HepG2 (cell line): ENCODE measurements around the gene TMEM238. TPM values are rescaled to one million over a fixed set of nuclear protein-coding genes. Genes with fewer than 3 reads are reported as not detected.

Experiments used
- ATAC-seq: fragments of 200-7000 bp; cut with Tn5 transposase; 3 replicates; pipeline ENCODE4 v1.9.1; 2020; ENCODE audit warnings: mild to moderate bottlenecking, moderate library complexity
- BruUV-seq: library from RNA; stranded (reverse); fragments of 400-500 nt; replicated peaks from 2 replicates; lab custom pipeline; 2021; lab: Mats Ljungman, UMichigan
- CTCF ChIA-PET: fragments of 300-600 bp; formaldehyde crosslinking; extraction: SDS; loops from one replicate; lab custom pipeline; 2021; ENCODE audit warnings: low total read pairs, inconsistent platforms, low intra/inter-chr PET ratio; lab: Yijun Ruan, JAX
- POLR2A ChIA-PET: fragments of 350-600 bp; sonication (Branson Sonifier 250); formaldehyde crosslinking; loops from one replicate; lab custom pipeline; 2020; ENCODE audit warnings: antibody characterized with exemption, inconsistent platforms; lab: Yijun Ruan, JAX
- DNase-seq: peaks from one replicate; pipeline ENCODE4 v3.0.0-alpha.2; 2015; ENCODE audit warnings: low spot score
- FAIRE-seq: peaks from 3 replicates; lab custom pipeline; 2011; peaks lifted over from hg19 to GRCh38; lab: Jason Lieb, UNC
- H2AFZ ChIP-seq: one replicate; pipeline ENCODE4 v1.6.1; 2011; ENCODE audit warnings: low read length, inconsistent platforms
- H3K27ac ChIP-seq: fragments of 300-600 bp; 3 replicates; pipeline ENCODE4 v1.8.0; 2011; ENCODE audit warnings: mixed run types, mild to moderate bottlenecking, mixed read lengths, low read length, inconsistent platforms; ENCODE audit not compliant: insufficient read depth; ENCODE audit errors: extremely low read length
- H3K27me3 ChIP-seq, 2 experiments: fragments of 200-600 bp in 1 of 2; 2 replicates in 1 of 2; 3 replicates in 1 of 2; pipeline versions ENCODE4 v1.6.0 to v1.8.0; 2011; ENCODE audit warnings: low read length in 2 of 2, mild to moderate bottlenecking in 2 of 2, moderate library complexity in 2 of 2, inconsistent platforms in 1 of 2; ENCODE audit not compliant: insufficient read depth in 2 of 2, control insufficient read depth in 1 of 2
- H3K36me3 ChIP-seq, 2 experiments: fragments of 200-600 bp in 1 of 2; replicated peaks in 1 of 2; 2 replicates in 1 of 2; 3 replicates in 1 of 2; pipeline versions ENCODE4 v1.5.1 to v1.8.0; 2011; ENCODE audit warnings: low read length in 2 of 2, inconsistent platforms in 1 of 2; ENCODE audit not compliant: insufficient read depth in 2 of 2, control insufficient read depth in 1 of 2
- H3K4me1 ChIP-seq: 2 replicates; pipeline ENCODE4 v1.5.1; 2012; ENCODE audit warnings: low read length, inconsistent platforms; ENCODE audit not compliant: insufficient read depth
- H3K4me2 ChIP-seq: 2 replicates; pipeline ENCODE4 v1.6.0; 2011; ENCODE audit warnings: low read depth, low read length, inconsistent platforms
- H3K4me3 ChIP-seq, 3 experiments: fragments of 200-600 bp in 1 of 3; sonication (generic), shearing (Covaris generic) in 1 of 3; replicated peaks in 1 of 3; 2 replicates each; pipeline ENCODE4 v1.5.1; 2011 to 2016; ENCODE audit warnings: low read length in 3 of 3, inconsistent platforms in 2 of 3, low read depth in 2 of 3, mild to moderate bottlenecking in 2 of 3, control low read depth in 1 of 3, mixed read lengths in 1 of 3; ENCODE audit not compliant: insufficient read depth in 1 of 3
- H3K79me2 ChIP-seq: one replicate; pipeline ENCODE4 v1.6.1; 2011; ENCODE audit warnings: low read length, inconsistent platforms; ENCODE audit not compliant: insufficient read depth
- H3K9ac ChIP-seq: 2 replicates; pipeline ENCODE4 v1.6.0; 2011; ENCODE audit warnings: mild to moderate bottlenecking, low read depth, low read length, inconsistent platforms; ENCODE audit not compliant: insufficient read depth
- H3K9me3 ChIP-seq: 2 replicates; pipeline ENCODE4 v1.5.1; 2012; ENCODE audit warnings: mild to moderate bottlenecking, low read length
- H4K20me1 ChIP-seq: 2 replicates; pipeline ENCODE4 v1.6.0; 2011; ENCODE audit warnings: inconsistent platforms, mild to moderate bottlenecking, low read length, moderate library complexity; ENCODE audit not compliant: insufficient read depth
- CBX1 ChIP-seq: IDR thresholded peaks from one replicate; pipeline ENCODE4 v1.6.1; 2016; ENCODE audit warnings: antibody characterized with exemption, low read depth
- GFI1 ChIP-seq: sonication (generic); formaldehyde crosslinking; IDR thresholded peaks from 2 replicates; pipeline ENCODE4 v1.5.0; 2020; ENCODE audit warnings: missing genetic modification reagents, mild to moderate bottlenecking, borderline replicate concordance
- HNF1A ChIP-seq, 2 experiments: sonication (generic) in 1 of 2; formaldehyde crosslinking in 1 of 2; IDR thresholded peaks; 2 replicates each; pipeline versions ENCODE4 v1.4.0 to v1.6.1; 2016 to 2020; ENCODE audit warnings: borderline replicate concordance in 1 of 2, low read depth in 1 of 2, mild to moderate bottlenecking in 1 of 2, missing genetic modification reagents in 1 of 2
- MTF1 ChIP-seq: sonication (generic); formaldehyde crosslinking; IDR thresholded peaks from 2 replicates; pipeline ENCODE4 v1.5.0; 2020; ENCODE audit warnings: missing genetic modification reagents
- ZNF12 ChIP-seq: sonication (generic); formaldehyde crosslinking; IDR thresholded peaks from 2 replicates; pipeline ENCODE4 v1.5.0; 2020; ENCODE audit warnings: missing genetic modification reagents
- ZNF205 ChIP-seq: IDR thresholded peaks from 2 replicates; pipeline ENCODE4 v1.6.1; 2018; ENCODE audit warnings: missing biosample characterization, missing genetic modification reagents
- WGBS: methylation state at CpG from one replicate; pipeline ENCODE4 v1.1.6; 2017; ENCODE audit warnings: low lambda C conversion rate; 5-methylcytosine and 5-hydroxymethylcytosine counted together
- in situ Hi-C: cut with HindIII; loops from 2 replicates; pipeline ENCODE4 v1.10.0; 2017; ENCODE audit warnings: low pct_unique_long_range_greater_than_20kb; ENCODE audit not compliant: extremely low pct_ligation_motif_present
- intact Hi-C: fragments of 100-400 bp; cut with micrococcal nuclease; formaldehyde crosslinking; loops from one replicate; pipeline ENCODE4 v1.10.0; 2022; ENCODE audit not compliant: unreplicated experiment
- polyA plus RNA-seq, 8 experiments: library from polyadenylated mRNA; depleted of rRNA in 3 of 8; stranded (reverse) in 7 of 8; unstranded in 1 of 8; fragments of >200 nt; fragmentation: Illumina TruSeq in 4 of 8; extraction: Trizol in 4 of 8; gene quantifications; 2 replicates each; pipeline versions ENCODE4 v1.2.1 to v1.2.3, GENCODE V29; 2011 to 2016; ENCODE audit warnings: low read depth in 4 of 8, missing spikeins in 1 of 8, mixed read lengths in 1 of 8; ENCODE audit not compliant: insufficient read depth in 1 of 8
- total RNA-seq, 5 experiments: library from RNA; depleted of rRNA; stranded (reverse); fragments of >200 nt; fragmentation: Illumina TruSeq; extraction: Trizol; gene quantifications; 2 replicates each; pipeline ENCODE4 v1.2.3, GENCODE V29; 2016; ENCODE audit warnings: low read depth in 1 of 5

The TMEM238 gene
- total and polyA plus RNA-seq, 2 of the 13 experiments (the other 11 are each of a cell fraction or from before 2014, with no cell fraction given): not detected

GRCh38 chr19:55424518-55424917, 40.4 kb upstream of the TMEM238 start:
- Histone ChIP-seq H3K27me3 (peaks cover 0 to 26% of the 10 kb centered on the region in 2 experiments; a peak in 1 of 5 replicates), H3K4me2 (no peak overlapping the region), H3K9ac (no peak overlapping the region), H3K4me3 (no peak overlapping the region), H4K20me1 (no peaks in the 10 kb centered on the region), H3K4me1 (no peaks in the 10 kb centered on the region), H3K79me2 (no peaks in the 10 kb centered on the region)
- in situ Hi-C loops: no loop called here
- no TSS peak for BruUV-seq
- 0% methylated on average over 1 of the region's 3 CpGs for WGBS
- FAIRE-seq: no peak
- TF ChIP-seq MTF1 (CRISPR knock-in tag): no peak
- no peak for TF ChIP-seq ZNF205
- peak; percentile 97 for TF ChIP-seq ZNF12 (CRISPR knock-in tag)
- TF ChIP-seq GFI1 (CRISPR knock-in tag): no peak
- no peak for TF ChIP-seq HNF1A (IDR thresholded peaks at IDR 0.05; ENCODE audit: low read depth)
- TF ChIP-seq HNF1A (CRISPR knock-in tag; IDR thresholded peaks at IDR 0.05; ENCODE audit: borderline replicate concordance): no peak
- no peak for TF ChIP-seq CBX1
- TF ChIP-seq, all 625 proteins: peak for 1
- ATAC-seq (no peak), DNase-seq (no peak)
- no peak overlapping the region for H3K27ac ChIP-seq
- ChIA-PET POLR2A (interaction anchor here (1.0 kb wide), 1 partner anchor 218 kb away, joined by 4 read pairs; no protein-coding TSS in a partner anchor), CTCF (no interaction called here)
- no peaks in the 10 kb centered on the region for H3K36me3 ChIP-seq
- intact Hi-C loops: no loop called here
- H3K9me3 ChIP-seq: no peaks in the 10 kb centered on the region
- no peak overlapping the region for H2AFZ ChIP-seq
